K562 (cell line): ENCODE results near the gene SAPCD1. TPM values are rescaled to one million over a fixed set of nuclear protein-coding genes. Genes with fewer than 3 reads are reported as not detected.

Experiments used
- BRF1 ChIP-seq: IDR thresholded peaks from 3 replicates; pipeline ENCODE4 v1.6.1; 2011; ENCODE audit warnings: borderline replicate concordance, mild to moderate bottlenecking; ENCODE audit not compliant: insufficient read length; ENCODE audit errors: extremely low read depth
- BRF2 ChIP-seq: IDR thresholded peaks from 3 replicates; pipeline ENCODE4 v1.6.1; 2011; ENCODE audit warnings: borderline replicate concordance, mild to moderate bottlenecking; ENCODE audit not compliant: insufficient read length, insufficient read depth
- CHD2 ChIP-seq: IDR thresholded peaks from 2 replicates; pipeline ENCODE4 v1.6.1; 2011; ENCODE audit warnings: low read depth, low read length
- E2F6 ChIP-seq, 2 experiments: IDR thresholded peaks; 2 replicates each; pipeline ENCODE4 v1.6.1; 2011; ENCODE audit warnings: borderline replicate concordance in 1 of 2, control low read depth in 1 of 2, low read depth in 1 of 2, low read length in 1 of 2, mild to moderate bottlenecking in 1 of 2, mixed read lengths in 1 of 2, moderate library complexity in 1 of 2; ENCODE audit not compliant: insufficient read depth in 1 of 2, insufficient read length in 1 of 2, poor library complexity in 1 of 2, severe bottlenecking in 1 of 2; ENCODE audit errors: extremely low read depth in 1 of 2
- EP300 ChIP-seq: IDR thresholded peaks from 2 replicates; pipeline ENCODE4 v1.6.1; 2012; ENCODE audit warnings: low read length, improper control_type of control experiment
- EP400 ChIP-seq: fragments of 450-650 bp; IDR thresholded peaks from 2 replicates; pipeline ENCODE4 v1.6.1; 2017; ENCODE audit warnings: antibody characterized with exemption, mild to moderate bottlenecking, moderate library complexity
- FOXM1 ChIP-seq, 2 experiments: fragments of 450-650 bp in 1 of 2; sonication (generic) in 1 of 2; formaldehyde crosslinking in 1 of 2; IDR thresholded peaks; 2 replicates each; pipeline versions ENCODE4 v1.6.1 to v1.9.0; 2017 to 2022; ENCODE audit warnings: low read depth in 2 of 2, mild to moderate bottlenecking in 2 of 2, missing genetic modification reagents in 1 of 2, moderate library complexity in 1 of 2
- GTF3C2 ChIP-seq: IDR thresholded peaks from 3 replicates; pipeline ENCODE4 v1.6.1; 2011; ENCODE audit warnings: borderline replicate concordance, mild to moderate bottlenecking, moderate library complexity; ENCODE audit not compliant: insufficient read length; ENCODE audit errors: extremely low read depth
- ILK ChIP-seq: fragments of 450-650 bp; IDR thresholded peaks from 2 replicates; pipeline ENCODE4 v1.6.1; 2016; ENCODE audit warnings: missing genetic modification characterization, low read depth, mild to moderate bottlenecking, missing compliant biosample characterization, moderate library complexity, borderline replicate concordance
- MAX ChIP-seq: sonication (generic); formaldehyde crosslinking; IDR thresholded peaks from 2 replicates; pipeline ENCODE4 v1.9.0; 2022; ENCODE audit warnings: mild to moderate bottlenecking, missing genetic modification reagents
- MAZ ChIP-seq, 2 experiments: fragments of 450-650 bp in 1 of 2; sonication (generic) in 1 of 2; formaldehyde crosslinking; IDR thresholded peaks in 1 of 2; conservative IDR thresholded peaks in 1 of 2; 2 replicates each; pipeline versions ENCODE4 v1.4.0 to v1.5.0; 2020; ENCODE audit warnings: mild to moderate bottlenecking in 1 of 2, missing genetic modification reagents in 1 of 2
- POLR2H ChIP-seq: IDR thresholded peaks from 2 replicates; pipeline ENCODE4 v1.6.1; 2016; ENCODE audit warnings: missing genetic modification characterization, low read depth, mild to moderate bottlenecking, control low read depth, missing compliant biosample characterization, moderate library complexity
- SMAD4 ChIP-seq: fragments of 250-450 bp; sonication (Bioruptor Pico); conservative IDR thresholded peaks from 2 replicates; pipeline ENCODE4 v1.8.0; 2021; ENCODE audit warnings: inconsistent platforms, mild to moderate bottlenecking, moderate library complexity
- ZKSCAN1 ChIP-seq: fragments of 150-350 bp; IDR thresholded peaks from 2 replicates; pipeline ENCODE4 v1.6.1; 2016; ENCODE audit warnings: low read depth, low read length
- ZMIZ1 ChIP-seq, 2 experiments: fragments of 150-350 bp in 1 of 2; IDR thresholded peaks; 2 replicates each; pipeline ENCODE4 v1.6.1; 2012 to 2016; ENCODE audit warnings: low read depth in 2 of 2, low read length in 2 of 2, mild to moderate bottlenecking in 1 of 2, moderate library complexity in 1 of 2
- ZNF436 ChIP-seq: fragments of 250-450, 450-650 bp; sonication (Bioruptor Pico); formaldehyde crosslinking; IDR thresholded peaks from 2 replicates; pipeline ENCODE4 v1.7.0; 2020; ENCODE audit warnings: mild to moderate bottlenecking
- polyA plus RNA-seq, 8 experiments: library from polyadenylated mRNA; depleted of rRNA in 4 of 8; stranded (reverse) in 5 of 8; unstranded in 3 of 8; fragments of >200 nt; fragmentation: Nextera tagmentation in 2 of 8; fragmentation: Illumina TruSeq in 1 of 8; extraction: Ambion mirVana in 2 of 8; extraction: Trizol in 1 of 8; gene quantifications; 2 replicates each; pipeline versions ENCODE4 v1.2.1 to v1.2.3, GENCODE V29; 2011 to 2014; ENCODE audit warnings: inconsistent platforms in 1 of 8, missing spikeins in 1 of 8
- total RNA-seq, 7 experiments: library from RNA; depleted of rRNA in 6 of 7; stranded (reverse); fragments of >200 nt in 6 of 7; fragmentation: Illumina TruSeq in 2 of 7; extraction: Trizol in 2 of 7; gene quantifications; 2 replicates each; pipeline versions ENCODE4 v1.2.1 to v1.2.3, GENCODE V29; 2011 to 2021; ENCODE audit warnings: low replicate concordance in 1 of 7

Gene SAPCD1
- total and polyA plus RNA-seq, 9 of the 15 experiments (the other 6 are each of a cell fraction or from before 2014, with no cell fraction given) = 2.6 to 30.2 (median 7.4) TPM

- TF ChIP-seq ZMIZ1 (IDR thresholded peaks at IDR 0.05; ENCODE audit: low read depth in 2 of 2, low read length in 2 of 2) (no peak), EP300 (peak; percentile 14; the same call in 1 of the 2 replicates), FOXM1 (IDR thresholded peaks at IDR 0.05; ENCODE audit: low read depth) (0 out of 2 replicates have a peak, but pooled peaks have one; percentile 22), FOXM1 (CRISPR knock-in tag; IDR thresholded peaks at IDR 0.05; ENCODE audit: low read depth) (no peak), MAZ (CRISPR knock-in tag; conservative IDR thresholded peaks at IDR 0.05 in 1 of 2, IDR thresholded peaks at IDR 0.05 in 1 of 2) (peak in 1 of 2 experiments; percentile 36; a peak in 1 of 4 replicates), BRF1 (no peak), ILK (no peak), POLR2H (tag) (0 out of 2 replicates have a peak, but pooled peaks have one; percentile 48), CHD2 (no peak), SMAD4 (0 out of 2 replicates have a peak, but pooled peaks have one; percentile 34), ZKSCAN1 (peak; percentile 93), BRF2 (no peak), ZNF436 (CRISPR knock-in tag) (no peak), GTF3C2 (no peak), MAX (CRISPR knock-in tag) (peak; percentile 87), EP400 (peak; percentile 25; the same call in 1 of the 2 replicates), E2F6 (IDR thresholded peaks at IDR 0.05; ENCODE audit: borderline replicate concordance in 1 of 2, extremely low read depth in 1 of 2, insufficient read depth in 1 of 2, insufficient read length in 1 of 2, low read depth in 1 of 2, low read length in 1 of 2, poor library complexity in 1 of 2, severe bottlenecking in 1 of 2) (peak in 1 of 2 experiments; percentile 21)
Measured at GRCh38 chr6:31750411-31751022, 11.9 kb upstream of the SAPCD1 start (continued).
